HepG2 (cell line): ENCODE measurements around the gene DUSP9. TPM values are rescaled to one million over a fixed set of nuclear protein-coding genes. Genes with fewer than 3 reads are reported as not detected.
A peak's percentile ranks its signal among the peaks of the same experiment; 100 is the strongest.

Experiments used
- FIP1L1 ChIP-seq: fragments of 200-400 bp; formaldehyde crosslinking; IDR thresholded peaks from 2 replicates; pipeline ENCODE4 v1.6.1; 2018; ENCODE audit warnings: low read depth, mild to moderate bottlenecking, low read length, moderate library complexity, borderline replicate concordance; ENCODE audit not compliant: insufficient read depth
- SALL2 ChIP-seq: sonication (generic); formaldehyde crosslinking; IDR thresholded peaks from 2 replicates; pipeline ENCODE4 v1.8.1; 2023; ENCODE audit warnings: mild to moderate bottlenecking, missing genetic modification reagents, inconsistent platforms
- SMAD9 ChIP-seq: sonication (generic); formaldehyde crosslinking; IDR thresholded peaks from 2 replicates; pipeline ENCODE4 v1.5.1; 2020; ENCODE audit warnings: mild to moderate bottlenecking, missing genetic modification reagents
- SP5 ChIP-seq: IDR thresholded peaks from 2 replicates; pipeline ENCODE4 v1.6.1; 2016; ENCODE audit warnings: low read depth, borderline replicate concordance
- THAP11 ChIP-seq: IDR thresholded peaks from 2 replicates; pipeline ENCODE4 v1.6.1; 2016; ENCODE audit warnings: missing biosample characterization, missing genetic modification reagents
- ZNF281 ChIP-seq: sonication (generic); formaldehyde crosslinking; IDR thresholded peaks from 2 replicates; pipeline ENCODE4 v1.4.0; 2020; ENCODE audit warnings: missing genetic modification reagents, borderline replicate concordance
- ZNF530 ChIP-seq: sonication (generic); formaldehyde crosslinking; IDR thresholded peaks from 2 replicates; pipeline ENCODE4 v1.5.0; 2020; ENCODE audit warnings: low read depth, mild to moderate bottlenecking, missing genetic modification reagents
- ZNF790 ChIP-seq: sonication (generic); formaldehyde crosslinking; IDR thresholded peaks from 2 replicates; pipeline ENCODE4 v1.8.0; 2022; ENCODE audit warnings: missing genetic modification reagents, mild to moderate bottlenecking, borderline replicate concordance
- polyA plus RNA-seq, 8 experiments: library from polyadenylated mRNA; depleted of rRNA in 3 of 8; stranded (reverse) in 7 of 8; unstranded in 1 of 8; fragments of >200 nt; fragmentation: Illumina TruSeq in 4 of 8; extraction: Trizol in 4 of 8; gene quantifications; 2 replicates each; pipeline versions ENCODE4 v1.2.1 to v1.2.3, GENCODE V29; 2011 to 2016; ENCODE audit warnings: low read depth in 4 of 8, missing spikeins in 1 of 8, mixed read lengths in 1 of 8; ENCODE audit not compliant: insufficient read depth in 1 of 8
- total RNA-seq, 5 experiments: library from RNA; depleted of rRNA; stranded (reverse); fragments of >200 nt; fragmentation: Illumina TruSeq; extraction: Trizol; gene quantifications; 2 replicates each; pipeline ENCODE4 v1.2.3, GENCODE V29; 2016; ENCODE audit warnings: low read depth in 1 of 5

The DUSP9 gene
- total and polyA plus RNA-seq, 2 of the 13 experiments (the other 11 are each of a cell fraction or from before 2014, with no cell fraction given): 235 to 435 TPM

GRCh38 chrX:153624196-153625091 is 22.6 kb upstream of the DUSP9 start (continued):
- TF ChIP-seq ZNF281 (CRISPR knock-in tag): peak; percentile 86
- TF ChIP-seq SP5 (CRISPR knock-in tag): peak; percentile 43; the same call in 1 of the 2 replicates
- TF ChIP-seq THAP11 (CRISPR knock-in tag): 0 out of 2 replicates have a peak, but pooled peaks have one; percentile 6
- no peak for TF ChIP-seq ZNF790 (CRISPR knock-in tag)
- TF ChIP-seq SALL2 (CRISPR knock-in tag): 0 out of 2 replicates have a peak, but pooled peaks have one; percentile 32
- no peak for TF ChIP-seq ZNF530 (CRISPR knock-in tag)
- no peak for TF ChIP-seq FIP1L1
- TF ChIP-seq SMAD9 (CRISPR knock-in tag): no peak
